Measurements from ENCODE around the gene APCDD1L. TPM values are rescaled to one million over a fixed set of nuclear protein-coding genes. Genes with fewer than 3 reads are reported as not detected.

The APCDD1L gene
- total and polyA plus RNA-seq, 2 of the 8 experiments (the other 6 are each of a cell fraction or from before 2014, with no cell fraction given) = 0.83 to 3.1 TPM

DNA sequence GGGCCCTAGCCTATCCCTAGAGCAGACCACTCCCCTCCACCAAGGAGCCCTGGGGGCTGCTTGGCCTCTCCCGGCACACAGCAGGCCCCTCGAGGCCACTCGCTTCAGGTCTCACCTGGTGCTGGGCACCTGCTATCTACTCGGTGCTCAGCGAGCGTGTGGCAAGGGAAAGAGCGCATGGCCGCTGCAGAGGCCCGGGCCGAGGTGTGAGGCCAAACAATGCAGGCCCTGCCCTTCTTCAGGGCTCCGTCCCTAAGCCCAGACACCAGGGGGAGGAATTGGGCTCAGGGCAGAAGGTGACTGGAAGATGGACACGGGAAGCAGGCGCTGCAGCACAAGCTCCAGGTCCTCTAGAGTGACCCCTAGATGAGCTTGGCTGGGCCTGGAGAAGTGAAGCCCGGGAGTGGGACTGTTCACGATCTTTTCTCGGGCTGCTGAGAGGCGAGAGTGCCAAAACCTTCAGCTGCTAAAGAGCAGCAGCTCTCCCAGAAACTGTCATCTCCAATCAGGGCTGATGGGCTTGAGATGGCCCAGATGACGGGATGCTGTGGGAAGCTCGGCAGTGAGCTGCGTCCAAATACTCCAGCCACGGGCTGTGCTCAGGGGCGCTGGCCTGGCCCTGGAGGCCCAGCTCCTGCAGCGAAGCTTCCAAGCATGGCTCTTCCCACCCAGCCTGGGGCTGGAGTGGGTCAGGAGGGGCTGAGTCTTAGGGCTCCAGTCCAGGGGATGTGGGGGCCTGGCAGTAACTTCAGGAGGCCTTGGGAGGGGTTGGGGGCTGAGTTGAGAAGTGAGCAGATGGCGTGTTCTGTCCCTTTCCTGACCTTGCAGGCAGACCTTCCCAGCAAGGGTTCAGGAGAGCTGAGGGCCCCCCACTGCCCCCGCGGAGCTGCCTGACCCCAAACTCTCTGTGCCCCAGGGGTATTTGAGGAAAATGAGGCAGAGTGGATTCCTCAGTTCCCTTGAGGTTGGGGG lies 43.7 kb downstream of the APCDD1L start:
- Histone ChIP-seq H2AK5ac (ENCODE audit: low read depth, low read length) (no peak overlapping the region), H4K91ac (replicated peaks; ENCODE audit: insufficient read length, low read length) (no peak overlapping the region), H3K9me3 (ENCODE audit: insufficient read depth in 2 of 2, low read depth in 1 of 2, low read length in 1 of 2) (no peaks in the 10 kb centered on the region), H3K18ac (ENCODE audit: extremely low read depth, low read length) (no peak overlapping the region), H2BK20ac (ENCODE audit: low read length) (no peak overlapping the region), H3K27ac (ENCODE audit: low read depth, low read length) (no peak overlapping the region), H3K79me2 (ENCODE audit: control insufficient read depth in 1 of 2, insufficient read depth in 2 of 2, low read length in 2 of 2) (no peaks in the 10 kb centered on the region), H3K4me3 (ENCODE audit: extremely low read depth in 1 of 4, insufficient read depth in 2 of 4, low read depth in 3 of 4, low read length in 4 of 4) (no peak overlapping the region), H3K9ac (replicated peaks in 1 of 4; ENCODE audit: extremely low read depth in 1 of 4, low read depth in 3 of 4, low read length in 3 of 4) (no peak overlapping the region), H3K4me2 (ENCODE audit: insufficient read depth in 1 of 2, low read depth in 2 of 2, low read length in 2 of 2) (no peak overlapping the region), H3K79me1 (ENCODE audit: low read depth, low read length) (no peaks in the 10 kb centered on the region), H3K23me2 (ENCODE audit: low read depth, low read length) (no peaks in the 10 kb centered on the region), H3K4me1 (replicated peaks in 1 of 4; ENCODE audit: control insufficient read depth in 3 of 4, insufficient read depth in 4 of 4, low read length in 3 of 4) (peaks cover 0 to 8% (median 4%) of the 10 kb centered on the region in 4 experiments; a peak in 5 of 7 replicates), H3K23ac (ENCODE audit: insufficient read length) (no peak overlapping the region), H4K8ac (ENCODE audit: extremely low read depth, insufficient read depth, low read length) (no peak overlapping the region), H2BK15ac (ENCODE audit: low read length) (no peak overlapping the region), H3K36me3 (ENCODE audit: control insufficient read depth in 2 of 4, insufficient read depth in 4 of 4, low read length in 3 of 4) (no peaks in the 10 kb centered on the region), H2AFZ (ENCODE audit: low read length) (no peak overlapping the region), H3K14ac (ENCODE audit: insufficient read length) (no peak overlapping the region), H4K5ac (ENCODE audit: insufficient read length, low read depth, low read length) (no peak overlapping the region), H2BK120ac (replicated peaks; ENCODE audit: low read depth, low read length) (no peak overlapping the region), H3K27me3 (replicated peaks in 1 of 4; ENCODE audit: control insufficient read depth in 3 of 4, extremely low read depth in 1 of 4, insufficient read depth in 3 of 4, low read length in 3 of 4) (no peaks in the 10 kb centered on the region), H4K20me1 (replicated peaks in 1 of 2; ENCODE audit: control insufficient read depth in 1 of 2, insufficient read depth in 2 of 2, low read length in 2 of 2) (no peaks in the 10 kb centered on the region), H2BK12ac (ENCODE audit: low read depth, low read length) (no peak overlapping the region), H3K56ac (replicated peaks; ENCODE audit: insufficient read length, low read depth, low read length) (no peak overlapping the region), H2BK5ac (ENCODE audit: low read depth, low read length) (no peak overlapping the region), H3K4ac (replicated peaks; ENCODE audit: insufficient read length, low read depth, low read length) (no peak overlapping the region)
- no peak for FAIRE-seq
- ChIA-PET CTCF (ENCODE audit: partially characterized antibody) (interaction anchor here (0.5 to 2.2 kb wide), 5 partner anchors 10 to 849 kb away, joined by 3 to 10 read pairs (median 4); no protein-coding TSS in a partner anchor), POLR2A (ENCODE audit: partially characterized antibody) (no interaction called here)
- WGBS, 2 experiments (ENCODE audit: extremely low coverage in 1 of 2, insufficient coverage in 1 of 2, insufficient read length in 1 of 2, insufficient replicate concordance in 2 of 2, low coverage in 1 of 2, low lambda C conversion rate in 2 of 2, missing lambda C conversion rate in 1 of 2) = 92% methylated on average over 25 of the region's 26 CpGs; no CpG with 5 or more reads in 1 of the 2 experiments
- peak in 1 of 2 experiments; percentile 44 for DNase-seq (ENCODE audit: low read depth in 1 of 2, low spot score in 2 of 2)
- no peak for TF ChIP-seq JUN (IDR thresholded peaks at IDR 0.05; ENCODE audit: low read depth, low read length)
- TF ChIP-seq, protein P1, sequence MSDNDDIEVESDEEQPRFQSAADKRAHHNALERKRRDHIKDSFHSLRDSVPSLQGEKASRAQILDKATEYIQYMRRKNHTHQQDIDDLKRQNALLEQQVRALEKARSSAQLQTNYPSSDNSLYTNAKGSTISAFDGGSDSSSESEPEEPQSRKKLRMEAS (IDR thresholded peaks at IDR 0.05) = peak; percentile 59
- TF ChIP-seq EZH2 (IDR thresholded peaks at IDR 0.05; ENCODE audit: low read depth, low read length, severe bottlenecking) = no peak
- TF ChIP-seq, protein P2, sequence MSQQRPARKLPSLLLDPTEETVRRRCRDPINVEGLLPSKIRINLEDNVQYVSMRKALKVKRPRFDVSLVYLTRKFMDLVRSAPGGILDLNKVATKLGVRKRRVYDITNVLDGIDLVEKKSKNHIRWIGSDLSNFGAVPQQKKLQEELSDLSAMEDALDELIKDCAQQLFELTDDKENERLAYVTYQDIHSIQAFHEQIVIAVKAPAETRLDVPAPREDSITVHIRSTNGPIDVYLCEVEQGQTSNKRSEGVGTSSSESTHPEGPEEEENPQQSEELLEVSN (IDR thresholded peaks at IDR 0.05) = peak; percentile 63; the same call in 1 of the 2 replicates
- TF ChIP-seq ASH2L (IDR thresholded peaks at IDR 0.05; ENCODE audit: low read length) = no peak
- TF ChIP-seq, protein P3, sequence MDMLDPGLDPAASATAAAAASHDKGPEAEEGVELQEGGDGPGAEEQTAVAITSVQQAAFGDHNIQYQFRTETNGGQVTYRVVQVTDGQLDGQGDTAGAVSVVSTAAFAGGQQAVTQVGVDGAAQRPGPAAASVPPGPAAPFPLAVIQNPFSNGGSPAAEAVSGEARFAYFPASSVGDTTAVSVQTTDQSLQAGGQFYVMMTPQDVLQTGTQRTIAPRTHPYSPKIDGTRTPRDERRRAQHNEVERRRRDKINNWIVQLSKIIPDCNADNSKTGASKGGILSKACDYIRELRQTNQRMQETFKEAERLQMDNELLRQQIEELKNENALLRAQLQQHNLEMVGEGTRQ (IDR thresholded peaks at IDR 0.05; ENCODE audit: low read length) = no peak
- no peak for TF ChIP-seq CBX8 (IDR thresholded peaks at IDR 0.05; ENCODE audit: borderline replicate concordance, low read depth, low read length)
- 0 out of 4 replicates have a peak, but pooled peaks of 1 of the 2 experiments have one; percentile 10 for TF ChIP-seq RAD21 (IDR thresholded peaks at IDR 0.05 in 1 of 2, conservative IDR thresholded peaks at IDR 0.05 in 1 of 2; ENCODE audit: low read depth in 2 of 2, low read length in 2 of 2)
- TF ChIP-seq TAF1 (IDR thresholded peaks at IDR 0.05; ENCODE audit: low read depth, low read length) = no peak
